Measurements from ENCODE around the gene CBX5. TPM values are rescaled to one million over a fixed set of nuclear protein-coding genes. Genes with fewer than 3 reads are reported as not detected.

Gene CBX5
- total RNA-seq, 4 donors from 2014 or later, result 20.5 to 133 (median 50.1) TPM

DNA sequence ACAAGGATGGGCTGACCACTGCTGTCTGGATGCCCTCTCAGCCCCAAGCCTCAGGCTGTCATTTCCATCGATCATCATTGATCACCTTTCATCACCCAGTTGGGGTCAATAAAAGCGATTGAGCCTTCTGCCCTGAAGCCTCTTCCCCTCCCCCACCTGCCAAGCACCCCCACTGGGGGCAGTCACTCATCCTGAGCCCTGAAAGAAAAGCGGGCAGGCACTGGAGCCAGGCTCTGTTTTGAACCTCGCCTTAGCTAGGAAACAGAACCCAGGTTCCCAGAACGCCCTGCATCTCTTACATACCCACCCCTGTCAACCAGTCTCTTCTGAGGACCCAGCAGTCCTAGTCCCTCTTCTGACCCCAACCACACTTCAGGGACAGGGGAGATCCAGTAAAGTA, 96.9 kb downstream of the CBX5 start:
- Histone ChIP-seq H3K4me1 (no peaks in the 10 kb centered on the region), H3K9me3 (no peaks in the 10 kb centered on the region), H3K4me3 (no peak overlapping the region), H3K36me3 (no peaks in the 10 kb centered on the region), H3K27me3 (no peaks in the 10 kb centered on the region), H3K27ac (no peak overlapping the region)
- DNase-seq, result no peak
- intact Hi-C loops (cut with DNase I; ENCODE audit: low total_unique reads), result no loop called here
- TF ChIP-seq, protein P1, sequence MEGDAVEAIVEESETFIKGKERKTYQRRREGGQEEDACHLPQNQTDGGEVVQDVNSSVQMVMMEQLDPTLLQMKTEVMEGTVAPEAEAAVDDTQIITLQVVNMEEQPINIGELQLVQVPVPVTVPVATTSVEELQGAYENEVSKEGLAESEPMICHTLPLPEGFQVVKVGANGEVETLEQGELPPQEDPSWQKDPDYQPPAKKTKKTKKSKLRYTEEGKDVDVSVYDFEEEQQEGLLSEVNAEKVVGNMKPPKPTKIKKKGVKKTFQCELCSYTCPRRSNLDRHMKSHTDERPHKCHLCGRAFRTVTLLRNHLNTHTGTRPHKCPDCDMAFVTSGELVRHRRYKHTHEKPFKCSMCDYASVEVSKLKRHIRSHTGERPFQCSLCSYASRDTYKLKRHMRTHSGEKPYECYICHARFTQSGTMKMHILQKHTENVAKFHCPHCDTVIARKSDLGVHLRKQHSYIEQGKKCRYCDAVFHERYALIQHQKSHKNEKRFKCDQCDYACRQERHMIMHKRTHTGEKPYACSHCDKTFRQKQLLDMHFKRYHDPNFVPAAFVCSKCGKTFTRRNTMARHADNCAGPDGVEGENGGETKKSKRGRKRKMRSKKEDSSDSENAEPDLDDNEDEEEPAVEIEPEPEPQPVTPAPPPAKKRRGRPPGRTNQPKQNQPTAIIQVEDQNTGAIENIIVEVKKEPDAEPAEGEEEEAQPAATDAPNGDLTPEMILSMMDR (IDR thresholded peaks at IDR 0.05), result no peak
- no peak for TF ChIP-seq POLR2A (IDR thresholded peaks at IDR 0.05)

DNA sequence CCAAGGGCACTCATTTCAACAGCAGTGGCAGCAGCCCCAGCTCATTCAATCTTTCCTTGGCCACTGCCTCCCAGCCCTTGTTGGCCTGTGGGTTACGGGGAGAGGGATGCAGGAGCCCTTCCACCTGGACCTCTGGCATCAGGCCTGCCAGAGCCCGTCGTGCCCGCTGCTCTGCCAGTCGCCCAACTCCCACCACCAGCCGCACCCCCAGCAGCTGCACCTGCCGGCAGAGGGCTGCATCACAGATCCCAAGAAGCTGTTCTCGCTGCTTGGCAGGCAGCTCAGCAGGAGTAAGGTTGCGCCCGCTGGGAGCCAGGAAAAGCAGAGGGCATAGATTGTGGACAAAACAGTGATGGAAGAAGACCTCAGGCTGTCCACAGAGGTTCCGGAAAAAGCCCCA, 97.8 kb downstream of the CBX5 start:
- Histone ChIP-seq H3K9me3 (no peaks in the 10 kb centered on the region), H3K27ac (no peak overlapping the region), H3K27me3 (no peaks in the 10 kb centered on the region), H3K36me3 (no peaks in the 10 kb centered on the region), H3K4me1 (no peaks in the 10 kb centered on the region), H3K4me3 (no peak overlapping the region)
- no peak for DNase-seq
- TF ChIP-seq, protein P1 (IDR thresholded peaks at IDR 0.05), result no peak
- TF ChIP-seq POLR2A (IDR thresholded peaks at IDR 0.05), result no peak
- intact Hi-C loops (cut with DNase I; ENCODE audit: low total_unique reads), result no loop called here

Small RNA genes within 50 kb of the gene (small RNA-seq; reads per million reads assigned to genes)
- gene RN7SL390P (not detected), gene RNU6-950P (not detected)

Other genes with a start within 250 kb of the CBX5 start
- 10 to 100 TPM in 1 of 4 donors, 1 to 10 TPM in 1, not detected in 2; 3.5 to 10.2 TPM for gene HOXC5, start 247.1 kb downstream of the CBX5 start, total RNA-seq
- 10 to 100 TPM in 1 of 4 donors, 1 to 10 TPM in 1, under 1 TPM in 1, not detected in 1; 0.83 to 28.6 (median 1.2) TPM for gene HOXC4, start 226.3 kb downstream of the CBX5 start, total RNA-seq
- gene SMUG1, start 91.1 kb downstream of the CBX5 start, total RNA-seq, result 10 to 100 TPM in 3 of 4 donors, 1 to 10 TPM in 1; 8.2 to 39.7 (median 19.2) TPM
- gene HNRNPA1, start 604 bp upstream of the CBX5 start, total RNA-seq, result 1,000 to 10,000 TPM in 2 of 4 donors, 100 to 1,000 TPM in 2; 245 to 1,238 (median 796) TPM
- gene NFE2, start 20.9 kb upstream of the CBX5 start, total RNA-seq, result 1 to 10 TPM in 1 of 4 donors, under 1 TPM in 1, not detected in 2; 0.40 to 1.2 TPM
- 100 to 1,000 TPM in 3 of 4 donors, 10 to 100 TPM in 1; 32.3 to 141 (median 120) TPM for gene COPZ1, start 45.0 kb upstream of the CBX5 start, total RNA-seq
- under 1 TPM in 2 of 4 donors, not detected in 2; 0.21 to 0.27 TPM for gene GPR84, start 84.4 kb upstream of the CBX5 start, total RNA-seq
- gene ZNF385A, start 104.6 kb upstream of the CBX5 start, total RNA-seq, result 10 to 100 TPM in 1 of 4 donors, 1 to 10 TPM in 1, under 1 TPM in 2; 0.26 to 16.9 (median 3.2) TPM
- 100 to 1,000 TPM in 2 of 4 donors, 10 to 100 TPM in 2; 69.7 to 223 (median 99.4) TPM for gene ITGA5, start 139.1 kb upstream of the CBX5 start, total RNA-seq
- gene GTSF1, start 193.5 kb upstream of the CBX5 start, total RNA-seq, result not detected
- gene NCKAP1L, start 217.6 kb upstream of the CBX5 start, total RNA-seq, result 10 to 100 TPM in 3 of 4 donors, 1 to 10 TPM in 1; 7.6 to 22.8 (median 11.6) TPM